GM19372 (cell line): ENCODE measurements around the gene MARCHF3.
A peak's percentile ranks its signal among the peaks of the same experiment; 100 is the strongest.

Experiments
- ATAC-seq: cut with Tn5 transposase; IDR thresholded peaks from one replicate; pipeline ENCODE4 v1.9.1; 2021; ENCODE audit warnings: mild to moderate bottlenecking, low read depth, moderate library complexity; ENCODE audit not compliant: unreplicated experiment

MARCHF3 gene

GRCh38 chr5:126988021-126988569, 42.3 kb downstream of the MARCHF3 start:
- peak; percentile 86 for ATAC-seq

- peak; percentile 15 for ATAC-seq
Measured at GRCh38 chr5:126987271-126987899, 43.0 kb downstream of the MARCHF3 start.

GRCh38 chr5:126984632-126985031, 45.7 kb downstream of the MARCHF3 start:
- no peak for ATAC-seq

GRCh38 chr5:126983874-126984266, 46.5 kb downstream of the MARCHF3 start:
- ATAC-seq = no peak

- ATAC-seq = no peak
Measured at GRCh38 chr5:126982926-126983873, 47.2 kb downstream of the MARCHF3 start.

GRCh38 chr5:126982202-126982601, 48.2 kb downstream of the MARCHF3 start:
- ATAC-seq = no peak

GRCh38 chr5:126981701-126982100, 48.7 kb downstream of the MARCHF3 start:
- no peak for ATAC-seq

- no peak for ATAC-seq
Measured at GRCh38 chr5:126981222-126981621, 49.1 kb downstream of the MARCHF3 start.

- no peak for ATAC-seq
Measured at GRCh38 chr5:126978258-126978657, 52.1 kb downstream of the MARCHF3 start.

GRCh38 chr5:126976520-126977172, 53.7 kb downstream of the MARCHF3 start:
- ATAC-seq = no peak

- ATAC-seq = no peak
Measured at GRCh38 chr5:126975796-126976195, 54.6 kb downstream of the MARCHF3 start.

GRCh38 chr5:126973193-126973592, 57.2 kb downstream of the MARCHF3 start:
- no peak for ATAC-seq

GRCh38 chr5:126972062-126972895, 58.1 kb downstream of the MARCHF3 start:
- ATAC-seq = peak; percentile 72

- ATAC-seq = no peak
Measured at GRCh38 chr5:126971455-126972031, 58.8 kb downstream of the MARCHF3 start.

- no peak for ATAC-seq
Measured at GRCh38 chr5:126970517-126971017, 59.8 kb downstream of the MARCHF3 start.

GRCh38 chr5:126969548-126969947, 60.8 kb downstream of the MARCHF3 start:
- ATAC-seq = no peak

- ATAC-seq = no peak
Measured at GRCh38 chr5:126967808-126968466, 62.4 kb downstream of the MARCHF3 start.

GRCh38 chr5:126965487-126965886, 64.9 kb downstream of the MARCHF3 start:
- ATAC-seq = no peak

GRCh38 chr5:126965061-126965475, 65.3 kb downstream of the MARCHF3 start:
- ATAC-seq = peak; percentile 38
